K562 treated with DMSO at 1 percent for 24 hours (cell line): ENCODE measurements around the gene CDK11B. TPM values are rescaled to one million over a fixed set of nuclear protein-coding genes. Genes with fewer than 3 reads are reported as not detected.

Experiments used
- total RNA-seq: library from RNA; unstranded; fragments of 300-600 nt; gene quantifications from 2 replicates; pipeline ENCODE4 v1.2.3, GENCODE V29; 2022; ENCODE audit warnings: low read depth; ENCODE audit not compliant: insufficient read depth

The CDK11B gene
- total RNA-seq, result 45.9 and 49.0 TPM in 2 replicates

DNA sequence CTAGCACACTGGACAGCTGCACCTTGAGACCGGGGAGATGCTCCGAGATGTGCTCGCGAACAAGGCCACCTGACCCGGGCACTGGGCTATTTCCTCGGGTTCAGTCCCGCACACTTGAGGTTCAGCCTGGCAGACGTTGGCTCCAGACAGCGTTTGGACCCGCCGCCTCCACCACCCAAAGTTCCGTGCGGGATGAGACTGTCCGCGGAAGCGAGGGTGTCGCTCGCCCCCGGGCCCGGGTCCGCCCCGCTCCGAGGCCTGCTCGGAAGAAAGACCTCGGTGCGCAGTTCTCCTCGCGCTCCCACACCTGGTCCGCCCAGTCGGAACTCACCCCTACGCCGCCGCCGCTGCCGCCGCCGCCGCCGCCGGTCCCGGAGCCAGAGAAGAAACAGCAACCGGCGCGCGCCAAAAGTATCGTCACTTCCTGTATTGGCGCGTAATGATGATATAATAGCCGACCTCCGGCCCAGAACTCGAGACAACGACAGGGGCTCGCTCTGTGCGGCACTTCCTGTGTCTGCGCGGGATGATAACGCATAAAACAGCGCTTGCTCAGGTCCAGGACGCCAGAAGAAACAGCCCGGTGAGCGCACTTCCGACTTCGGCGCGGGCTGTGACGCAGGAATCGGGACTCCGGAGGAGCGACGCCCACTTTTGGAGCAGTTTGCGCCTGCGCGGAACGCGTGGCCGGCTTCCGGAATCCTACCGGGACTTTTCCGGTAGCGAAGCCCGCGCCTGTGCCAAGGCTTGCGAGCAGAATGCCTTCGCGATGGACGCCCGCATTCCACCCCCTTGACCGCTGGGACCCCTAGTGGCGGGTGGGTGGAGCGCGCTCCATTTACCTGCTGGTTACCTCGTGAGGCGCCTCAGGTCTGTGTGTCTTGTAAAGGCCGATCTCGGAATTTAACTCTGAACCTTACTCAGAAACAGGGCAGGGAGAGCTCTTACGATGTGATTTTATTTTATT is at the start of gene CDK11B:
TSS of gene CDK11B (minus strand) at position 422 of the 967 bp plus-strand sequence. CDS start 1,519 bp downstream, outside the sequence.

DNA sequence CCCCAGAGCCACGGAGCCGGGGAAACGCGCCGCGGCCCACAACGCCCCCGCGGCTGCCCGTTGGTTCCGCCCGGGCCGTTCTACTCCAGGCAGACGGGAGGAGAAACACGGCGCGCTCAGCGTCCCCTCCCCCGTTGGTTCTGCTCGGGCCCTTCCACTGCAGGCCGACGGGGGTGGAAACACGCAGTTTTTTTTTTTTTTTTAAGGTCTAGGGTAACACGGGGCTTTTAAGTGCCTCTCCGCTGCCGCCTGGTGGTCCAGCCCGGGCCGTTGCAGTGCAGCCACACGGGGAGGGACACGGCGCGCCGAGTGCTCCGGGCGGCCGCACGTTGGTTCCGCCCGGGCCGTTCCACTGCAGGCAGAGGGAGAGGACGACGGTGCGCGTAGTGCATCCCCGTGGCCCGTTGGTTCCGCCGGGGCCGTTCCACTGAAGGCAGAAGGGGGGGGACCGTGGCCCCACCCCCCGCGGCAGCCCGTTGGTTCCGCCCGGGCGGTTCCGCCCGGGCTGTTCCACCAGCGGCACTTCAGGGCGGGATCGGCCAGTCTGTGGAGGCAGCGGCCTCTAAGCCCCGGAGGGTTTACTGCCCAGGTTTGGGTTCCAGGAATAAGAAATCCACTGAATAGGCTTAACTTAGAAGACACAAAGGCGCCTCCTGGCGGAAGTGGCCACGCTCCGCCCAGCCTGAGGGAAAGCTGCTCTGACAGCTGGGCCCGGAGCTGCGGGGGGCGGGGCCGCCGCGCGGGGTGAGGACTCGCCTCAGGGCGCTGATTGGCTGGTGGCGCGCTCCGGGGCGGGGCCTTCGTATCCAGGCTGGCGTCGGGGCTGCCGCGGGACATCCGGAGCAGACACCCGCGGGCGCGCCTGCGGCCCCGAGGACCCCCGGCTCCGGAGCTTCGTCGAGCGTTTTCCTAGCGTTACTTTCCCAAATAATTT is 34.2 kb upstream of the CDK11B start, which contains the start of gene SLC35E2B:
TSS of gene SLC35E2B (minus strand) at position 82 of the 934 bp plus-strand sequence. CDS start 16,096 bp downstream, outside the sequence.

DNA sequence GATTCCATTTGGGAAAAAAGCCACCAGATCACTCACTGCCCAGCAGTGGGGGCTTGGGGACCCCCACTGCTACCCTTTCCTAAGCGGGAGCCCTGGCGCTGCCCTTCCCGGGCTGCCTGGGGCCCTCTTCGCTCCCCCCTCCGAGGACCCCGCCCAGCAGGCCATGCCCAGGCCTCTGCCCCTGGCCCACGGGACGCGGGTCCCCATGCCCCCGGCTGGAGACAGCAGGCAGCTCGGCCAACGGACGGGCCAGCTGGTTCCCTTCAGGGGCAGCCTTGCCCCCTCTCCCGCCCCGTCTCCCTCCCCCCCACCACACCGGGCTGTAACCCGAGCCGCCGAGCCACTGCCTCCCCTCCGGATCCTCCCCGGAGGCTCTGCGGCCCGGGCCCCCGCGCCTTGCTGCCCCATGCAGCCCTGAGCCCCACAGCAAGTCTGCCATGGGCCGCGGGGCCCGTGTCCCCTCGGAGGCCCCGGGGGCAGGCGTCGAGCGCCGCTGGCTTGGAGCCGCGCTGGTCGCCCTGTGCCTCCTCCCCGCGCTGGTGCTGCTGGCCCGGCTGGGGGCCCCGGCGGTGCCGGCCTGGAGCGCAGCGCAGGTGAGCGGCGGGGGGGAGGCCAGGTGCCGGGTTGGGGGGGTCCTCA is 26.9 kb downstream of the CDK11B start, which contains the start of gene MMP23B:
TSS of gene MMP23B (plus strand) at position 392 of the 639 bp plus-strand sequence. CDS start at position 438, 46 bp downstream.

DNA sequence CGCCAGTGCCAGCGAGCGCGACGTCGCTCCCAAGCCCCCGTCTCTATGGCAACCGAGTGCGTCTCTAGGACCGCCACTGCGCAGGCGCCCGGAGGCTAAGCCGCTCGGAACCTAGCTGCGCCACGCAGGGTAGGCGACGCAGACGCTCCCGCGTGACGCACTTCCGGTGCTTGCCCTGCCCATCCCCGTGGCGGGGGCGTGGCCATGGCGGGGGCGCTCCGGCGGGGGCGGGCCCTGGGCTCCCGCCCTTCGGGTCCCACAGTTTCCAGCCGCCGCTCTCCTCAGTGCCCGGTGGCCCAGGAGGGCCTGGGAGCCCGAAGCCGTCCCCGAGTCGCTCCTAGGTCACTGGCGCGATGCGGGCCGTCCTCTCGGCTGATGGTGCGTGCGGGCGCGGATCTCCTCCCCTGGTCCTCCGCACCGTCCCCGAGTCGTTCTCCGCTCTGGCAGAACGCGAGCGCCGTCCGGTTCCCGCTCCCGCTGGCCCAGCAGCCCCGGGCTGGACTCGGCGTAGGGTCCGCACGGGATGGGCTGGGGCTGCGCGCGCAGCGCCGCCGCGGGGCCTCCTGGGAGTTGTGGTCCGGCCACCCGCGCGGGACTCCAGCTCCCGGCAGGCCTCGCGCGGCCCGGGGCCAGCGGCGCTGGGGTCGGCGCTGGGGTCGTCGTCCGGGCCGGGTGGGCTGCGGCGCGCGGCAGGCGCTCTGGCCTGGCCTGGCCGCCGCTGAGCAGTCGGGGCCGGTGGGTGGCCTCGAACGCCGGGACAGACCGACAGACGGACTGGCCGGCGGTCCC is 43.4 kb downstream of the CDK11B start, which contains the start of gene MIB2:
TSS of gene MIB2 (plus strand) at position 245 of the 789 bp plus-strand sequence. CDS start 7,953 bp downstream, outside the sequence.

DNA sequence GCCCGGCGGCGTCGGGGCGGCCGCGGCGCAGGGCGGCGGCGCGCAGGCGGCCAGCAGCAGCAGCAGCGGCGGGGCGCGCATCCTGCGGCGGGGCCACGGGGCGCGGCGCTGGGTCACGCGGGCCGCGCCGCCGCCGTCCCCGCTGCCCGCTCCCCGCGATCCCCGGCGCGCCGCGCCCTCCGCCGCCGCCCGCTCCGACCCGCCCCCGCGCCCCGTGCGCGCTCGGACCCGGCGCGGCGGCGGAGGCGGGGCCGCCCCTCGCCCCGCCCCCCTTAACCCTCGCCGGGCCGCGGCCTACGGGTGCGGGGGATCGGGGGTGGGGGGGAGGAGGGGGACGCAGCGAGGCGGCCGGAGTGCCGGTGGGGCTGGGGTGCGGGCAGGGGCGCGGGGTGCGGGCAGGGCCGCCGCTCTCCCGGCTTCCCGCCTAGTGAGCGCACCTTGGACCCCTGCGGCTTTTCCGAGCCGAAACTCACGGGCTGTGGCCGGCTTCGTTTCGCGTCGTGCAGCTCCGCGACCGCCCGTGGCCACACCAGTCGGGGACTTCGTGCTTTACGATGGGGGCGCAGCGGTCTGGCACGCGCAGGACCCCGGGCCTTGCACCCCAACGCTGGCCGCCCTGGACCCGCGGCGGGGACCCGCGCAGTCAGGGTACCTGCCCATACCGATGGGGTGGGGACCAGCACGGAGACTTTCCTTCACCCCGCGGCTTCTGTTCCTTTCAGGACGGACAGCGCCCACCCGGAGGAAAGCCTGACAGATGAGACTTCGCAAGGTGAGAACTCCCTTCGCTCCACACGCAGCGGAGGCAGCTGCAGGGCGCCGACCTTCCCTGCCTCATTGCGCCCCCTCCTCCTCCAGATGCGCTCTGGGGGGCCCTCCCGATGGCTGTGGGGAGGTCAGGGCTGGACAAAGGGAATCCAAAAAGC is 58.6 kb downstream of the CDK11B start, which contains the start of gene FNDC10:
TSS of gene FNDC10 (minus strand) at position 201 of the 926 bp plus-strand sequence. CDS start at position 81, 120 bp downstream.

Other genes starting within 250 kb of the CDK11B start
- not detected in 2 replicates for gene ANKRD65, start 237.7 kb downstream of the CDK11B start, total RNA-seq
- 22.4 and 26.0 TPM in 2 replicates for gene VWA1, start 223.3 kb downstream of the CDK11B start, total RNA-seq
- gene ATAD3C, start 209.3 kb downstream of the CDK11B start, total RNA-seq, result 0.24 TPM in 1 of 2 replicates, not detected in the other
- gene ATAD3B, start 187.2 kb downstream of the CDK11B start, total RNA-seq, result 24.3 and 26.9 TPM in 2 replicates
- gene ATAD3A, start 146.8 kb downstream of the CDK11B start, total RNA-seq, result 93.9 and 102 TPM in 2 replicates
- 2.1 and 3.4 TPM in 2 replicates for gene TMEM240, start 118.4 kb downstream of the CDK11B start, total RNA-seq
- gene SSU72, start 84.1 kb downstream of the CDK11B start, total RNA-seq, result 207 and 208 TPM in 2 replicates
- 7.3 and 8.3 TPM in 2 replicates for gene FNDC10, start 58.9 kb downstream of the CDK11B start, total RNA-seq
- gene MIB2, start 43.5 kb downstream of the CDK11B start, total RNA-seq, result 79.7 and 89.3 TPM in 2 replicates
- gene MMP23B, start 26.8 kb downstream of the CDK11B start, total RNA-seq, result 0.78 and 2.0 TPM in 2 replicates
- 66.2 and 69.4 TPM in 2 replicates for gene SLC35E2B, start 33.8 kb upstream of the CDK11B start, total RNA-seq
- gene CDK11A, start 65.4 kb upstream of the CDK11B start, total RNA-seq, result 55.0 and 69.4 TPM in 2 replicates
- 92.6 and 99.6 TPM in 2 replicates for gene NADK, start 119.5 kb upstream of the CDK11B start, total RNA-seq
- 233 and 242 TPM in 2 replicates for gene GNB1, start 232.1 kb upstream of the CDK11B start, total RNA-seq